AG08396 (cell line): ENCODE data around the gene KBTBD4.

ENCODE experiments used
- DNase-seq: peaks from one replicate; pipeline ENCODE4 v3.0.0; 2012; ENCODE audit warnings: low spot score, mixed read lengths

The KBTBD4 gene

GRCh38 chr11:47524291-47524874 lies 54.4 kb downstream of the KBTBD4 start:
- peak; percentile 15 for DNase-seq

GRCh38 chr11:47523490-47524225 lies 55.1 kb downstream of the KBTBD4 start:
- DNase-seq = peak; percentile 54
